HepG2 (cell line): ENCODE results near the gene THADA. TPM values are rescaled to one million over a fixed set of nuclear protein-coding genes. Genes with fewer than 3 reads are reported as not detected.

Experiments
- ATM ChIP-seq: fragments of 450-650 bp; IDR thresholded peaks from 2 replicates; pipeline ENCODE4 v1.7.1; 2017; ENCODE audit warnings: mild to moderate bottlenecking, borderline replicate concordance
- CEBPB ChIP-seq: IDR thresholded peaks from 2 replicates; pipeline ENCODE4 v1.6.1; 2011; ENCODE audit warnings: low read depth, low read length, improper control_type of control experiment, borderline replicate concordance
- CEBPG ChIP-seq: IDR thresholded peaks from 2 replicates; pipeline ENCODE4 v1.6.1; 2016
- HHEX ChIP-seq: IDR thresholded peaks from 2 replicates; pipeline ENCODE4 v1.6.1; 2016; ENCODE audit warnings: control low read depth
- KDM3A ChIP-seq: IDR thresholded peaks from 2 replicates; pipeline ENCODE4 v1.6.1; 2018; ENCODE audit warnings: low read depth, missing compliant biosample characterization
- NFATC3 ChIP-seq: sonication (generic); formaldehyde crosslinking; IDR thresholded peaks from 2 replicates; pipeline ENCODE4 v1.5.1; 2020; ENCODE audit warnings: mild to moderate bottlenecking, missing genetic modification reagents
- NFYB ChIP-seq: sonication (generic); formaldehyde crosslinking; IDR thresholded peaks from 2 replicates; pipeline ENCODE4 v1.4.0; 2020; ENCODE audit warnings: missing genetic modification reagents
- RXRA ChIP-seq: sonication (generic); formaldehyde crosslinking; IDR thresholded peaks from 2 replicates; pipeline ENCODE4 v1.5.1; 2020; ENCODE audit warnings: missing genetic modification reagents
- SIX1 ChIP-seq: sonication (generic); formaldehyde crosslinking; IDR thresholded peaks from 2 replicates; pipeline ENCODE4 v1.4.0; 2020; ENCODE audit warnings: missing genetic modification reagents, borderline replicate concordance
- TARDBP ChIP-seq: sonication (generic); formaldehyde crosslinking; IDR thresholded peaks from 2 replicates; pipeline ENCODE4 v1.8.0; 2022; ENCODE audit warnings: mild to moderate bottlenecking, missing genetic modification reagents
- TSC22D2 ChIP-seq: sonication (generic); formaldehyde crosslinking; IDR thresholded peaks from 2 replicates; pipeline ENCODE4 v1.5.1; 2020; ENCODE audit warnings: missing genetic modification reagents, mild to moderate bottlenecking, borderline replicate concordance
- ZKSCAN1 ChIP-seq: fragments of 150-350 bp; IDR thresholded peaks from 2 replicates; pipeline ENCODE4 v1.6.1; 2014; ENCODE audit warnings: low read length
- ZNF264 ChIP-seq: sonication (generic); formaldehyde crosslinking; IDR thresholded peaks from 2 replicates; pipeline ENCODE4 v1.4.0; 2020; ENCODE audit warnings: missing genetic modification reagents
- ZNF766 ChIP-seq: sonication (generic); formaldehyde crosslinking; IDR thresholded peaks from 2 replicates; pipeline ENCODE4 v1.5.0; 2020; ENCODE audit warnings: missing genetic modification reagents, borderline replicate concordance
- ZNF790 ChIP-seq: sonication (generic); formaldehyde crosslinking; IDR thresholded peaks from 2 replicates; pipeline ENCODE4 v1.8.0; 2022; ENCODE audit warnings: missing genetic modification reagents, mild to moderate bottlenecking, borderline replicate concordance
- ZSCAN9 ChIP-seq: IDR thresholded peaks from 2 replicates; pipeline ENCODE4 v1.6.1; 2016; ENCODE audit warnings: borderline replicate concordance
- polyA plus RNA-seq, 8 experiments: library from polyadenylated mRNA; depleted of rRNA in 3 of 8; stranded (reverse) in 7 of 8; unstranded in 1 of 8; fragments of >200 nt; fragmentation: Illumina TruSeq in 4 of 8; extraction: Trizol in 4 of 8; gene quantifications; 2 replicates each; pipeline versions ENCODE4 v1.2.1 to v1.2.3, GENCODE V29; 2011 to 2016; ENCODE audit warnings: low read depth in 4 of 8, missing spikeins in 1 of 8, mixed read lengths in 1 of 8; ENCODE audit not compliant: insufficient read depth in 1 of 8
- total RNA-seq, 5 experiments: library from RNA; depleted of rRNA; stranded (reverse); fragments of >200 nt; fragmentation: Illumina TruSeq; extraction: Trizol; gene quantifications; 2 replicates each; pipeline ENCODE4 v1.2.3, GENCODE V29; 2016; ENCODE audit warnings: low read depth in 1 of 5
- TF ChIP-seq, protein P1 (sequence below): IDR thresholded peaks from 2 replicates; pipeline ENCODE4 v1.4.0; 2020; ENCODE audit warnings: mild to moderate bottlenecking, missing genetic modification reagents
- TF ChIP-seq, protein P2 (sequence below): sonication (generic); formaldehyde crosslinking; IDR thresholded peaks from 2 replicates; pipeline ENCODE4 v1.9.0; 2021; ENCODE audit warnings: missing genetic modification reagents, borderline replicate concordance
- TF ChIP-seq, protein P3 (sequence below): IDR thresholded peaks from 2 replicates; pipeline ENCODE4 v1.6.1; 2012; ENCODE audit warnings: low read length, improper control_type of control experiment
- TF ChIP-seq, protein P4 (sequence below), 2 experiments: fragments of 450-650 bp in 1 of 2; sonication (generic) in 1 of 2; formaldehyde crosslinking; IDR thresholded peaks; 2 replicates each; pipeline versions ENCODE4 v1.5.0 to v1.8.0; 2020 to 2022; ENCODE audit warnings: mild to moderate bottlenecking in 1 of 2, missing genetic modification reagents in 1 of 2

THADA gene
- total and polyA plus RNA-seq, 2 of the 13 experiments (the other 11 are each of a cell fraction or from before 2014, with no cell fraction given): 12.7 to 21.7 TPM

DNA sequence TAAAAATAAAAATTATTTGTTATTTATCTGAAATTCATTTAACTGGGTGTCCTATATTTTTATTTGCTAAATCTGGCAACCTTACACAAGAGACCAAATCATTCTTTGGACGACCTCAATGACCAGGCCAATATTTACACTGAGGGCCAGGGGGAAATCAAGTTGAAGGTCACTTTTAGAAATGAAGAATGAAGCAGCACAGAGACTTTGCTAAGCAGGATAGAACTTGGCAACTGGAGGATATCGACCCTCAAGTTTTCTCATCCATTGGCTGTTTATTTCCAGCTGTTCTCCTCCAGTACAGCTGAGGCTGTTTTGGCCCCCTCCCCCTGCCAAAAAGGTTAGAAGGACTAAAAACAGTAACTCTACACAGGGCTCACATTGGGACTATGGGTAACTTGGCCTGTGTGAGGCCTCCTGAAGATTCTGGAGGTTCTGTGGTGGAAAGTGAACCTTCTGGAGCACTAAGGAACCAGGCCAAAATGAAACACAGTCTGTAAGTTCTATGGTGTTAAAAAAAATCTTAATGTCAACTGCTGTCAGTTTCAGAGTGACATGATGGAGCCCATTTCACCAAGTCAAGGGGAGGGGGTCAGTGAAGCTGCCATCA is 337.2 kb downstream of the THADA start (continued):
- TF ChIP-seq, protein P1, sequence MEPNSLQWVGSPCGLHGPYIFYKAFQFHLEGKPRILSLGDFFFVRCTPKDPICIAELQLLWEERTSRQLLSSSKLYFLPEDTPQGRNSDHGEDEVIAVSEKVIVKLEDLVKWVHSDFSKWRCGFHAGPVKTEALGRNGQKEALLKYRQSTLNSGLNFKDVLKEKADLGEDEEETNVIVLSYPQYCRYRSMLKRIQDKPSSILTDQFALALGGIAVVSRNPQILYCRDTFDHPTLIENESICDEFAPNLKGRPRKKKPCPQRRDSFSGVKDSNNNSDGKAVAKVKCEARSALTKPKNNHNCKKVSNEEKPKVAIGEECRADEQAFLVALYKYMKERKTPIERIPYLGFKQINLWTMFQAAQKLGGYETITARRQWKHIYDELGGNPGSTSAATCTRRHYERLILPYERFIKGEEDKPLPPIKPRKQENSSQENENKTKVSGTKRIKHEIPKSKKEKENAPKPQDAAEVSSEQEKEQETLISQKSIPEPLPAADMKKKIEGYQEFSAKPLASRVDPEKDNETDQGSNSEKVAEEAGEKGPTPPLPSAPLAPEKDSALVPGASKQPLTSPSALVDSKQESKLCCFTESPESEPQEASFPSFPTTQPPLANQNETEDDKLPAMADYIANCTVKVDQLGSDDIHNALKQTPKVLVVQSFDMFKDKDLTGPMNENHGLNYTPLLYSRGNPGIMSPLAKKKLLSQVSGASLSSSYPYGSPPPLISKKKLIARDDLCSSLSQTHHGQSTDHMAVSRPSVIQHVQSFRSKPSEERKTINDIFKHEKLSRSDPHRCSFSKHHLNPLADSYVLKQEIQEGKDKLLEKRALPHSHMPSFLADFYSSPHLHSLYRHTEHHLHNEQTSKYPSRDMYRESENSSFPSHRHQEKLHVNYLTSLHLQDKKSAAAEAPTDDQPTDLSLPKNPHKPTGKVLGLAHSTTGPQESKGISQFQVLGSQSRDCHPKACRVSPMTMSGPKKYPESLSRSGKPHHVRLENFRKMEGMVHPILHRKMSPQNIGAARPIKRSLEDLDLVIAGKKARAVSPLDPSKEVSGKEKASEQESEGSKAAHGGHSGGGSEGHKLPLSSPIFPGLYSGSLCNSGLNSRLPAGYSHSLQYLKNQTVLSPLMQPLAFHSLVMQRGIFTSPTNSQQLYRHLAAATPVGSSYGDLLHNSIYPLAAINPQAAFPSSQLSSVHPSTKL (CRISPR knock-in tag): peak; percentile 98
- TF ChIP-seq, protein P2, sequence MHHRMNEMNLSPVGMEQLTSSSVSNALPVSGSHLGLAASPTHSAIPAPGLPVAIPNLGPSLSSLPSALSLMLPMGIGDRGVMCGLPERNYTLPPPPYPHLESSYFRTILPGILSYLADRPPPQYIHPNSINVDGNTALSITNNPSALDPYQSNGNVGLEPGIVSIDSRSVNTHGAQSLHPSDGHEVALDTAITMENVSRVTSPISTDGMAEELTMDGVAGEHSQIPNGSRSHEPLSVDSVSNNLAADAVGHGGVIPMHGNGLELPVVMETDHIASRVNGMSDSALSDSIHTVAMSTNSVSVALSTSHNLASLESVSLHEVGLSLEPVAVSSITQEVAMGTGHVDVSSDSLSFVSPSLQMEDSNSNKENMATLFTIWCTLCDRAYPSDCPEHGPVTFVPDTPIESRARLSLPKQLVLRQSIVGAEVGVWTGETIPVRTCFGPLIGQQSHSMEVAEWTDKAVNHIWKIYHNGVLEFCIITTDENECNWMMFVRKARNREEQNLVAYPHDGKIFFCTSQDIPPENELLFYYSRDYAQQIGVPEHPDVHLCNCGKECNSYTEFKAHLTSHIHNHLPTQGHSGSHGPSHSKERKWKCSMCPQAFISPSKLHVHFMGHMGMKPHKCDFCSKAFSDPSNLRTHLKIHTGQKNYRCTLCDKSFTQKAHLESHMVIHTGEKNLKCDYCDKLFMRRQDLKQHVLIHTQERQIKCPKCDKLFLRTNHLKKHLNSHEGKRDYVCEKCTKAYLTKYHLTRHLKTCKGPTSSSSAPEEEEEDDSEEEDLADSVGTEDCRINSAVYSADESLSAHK (CRISPR knock-in tag): no peak
- TF ChIP-seq NFATC3 (CRISPR knock-in tag) (0 out of 2 replicates have a peak, but pooled peaks have one; percentile 53), ZSCAN9 (CRISPR knock-in tag) (peak; percentile 78), ZNF264 (peak; percentile 57; the same call in 1 of the 2 replicates), KDM3A (peak; percentile 78; the same call in 1 of the 2 replicates), ZKSCAN1 (no peak), RXRA (CRISPR knock-in tag) (peak; percentile 77; the same call in 1 of the 2 replicates), CEBPB (peak; percentile 61; the same call in 1 of the 2 replicates), ZNF766 (no peak), NFYB (CRISPR knock-in tag) (0 out of 2 replicates have a peak, but pooled peaks have one; percentile 12), CEBPG (CRISPR knock-in tag) (peak; percentile 62), TSC22D2 (CRISPR knock-in tag) (0 out of 2 replicates have a peak, but pooled peaks have one; percentile 69), HHEX (CRISPR knock-in tag) (peak; percentile 86), SIX1 (CRISPR knock-in tag) (peak; percentile 31; the same call in 1 of the 2 replicates), TARDBP (CRISPR knock-in tag) (peak; percentile 77), ZNF790 (CRISPR knock-in tag) (peak; percentile 33; the same call in 1 of the 2 replicates), ATM (no peak)
- TF ChIP-seq, protein P3, sequence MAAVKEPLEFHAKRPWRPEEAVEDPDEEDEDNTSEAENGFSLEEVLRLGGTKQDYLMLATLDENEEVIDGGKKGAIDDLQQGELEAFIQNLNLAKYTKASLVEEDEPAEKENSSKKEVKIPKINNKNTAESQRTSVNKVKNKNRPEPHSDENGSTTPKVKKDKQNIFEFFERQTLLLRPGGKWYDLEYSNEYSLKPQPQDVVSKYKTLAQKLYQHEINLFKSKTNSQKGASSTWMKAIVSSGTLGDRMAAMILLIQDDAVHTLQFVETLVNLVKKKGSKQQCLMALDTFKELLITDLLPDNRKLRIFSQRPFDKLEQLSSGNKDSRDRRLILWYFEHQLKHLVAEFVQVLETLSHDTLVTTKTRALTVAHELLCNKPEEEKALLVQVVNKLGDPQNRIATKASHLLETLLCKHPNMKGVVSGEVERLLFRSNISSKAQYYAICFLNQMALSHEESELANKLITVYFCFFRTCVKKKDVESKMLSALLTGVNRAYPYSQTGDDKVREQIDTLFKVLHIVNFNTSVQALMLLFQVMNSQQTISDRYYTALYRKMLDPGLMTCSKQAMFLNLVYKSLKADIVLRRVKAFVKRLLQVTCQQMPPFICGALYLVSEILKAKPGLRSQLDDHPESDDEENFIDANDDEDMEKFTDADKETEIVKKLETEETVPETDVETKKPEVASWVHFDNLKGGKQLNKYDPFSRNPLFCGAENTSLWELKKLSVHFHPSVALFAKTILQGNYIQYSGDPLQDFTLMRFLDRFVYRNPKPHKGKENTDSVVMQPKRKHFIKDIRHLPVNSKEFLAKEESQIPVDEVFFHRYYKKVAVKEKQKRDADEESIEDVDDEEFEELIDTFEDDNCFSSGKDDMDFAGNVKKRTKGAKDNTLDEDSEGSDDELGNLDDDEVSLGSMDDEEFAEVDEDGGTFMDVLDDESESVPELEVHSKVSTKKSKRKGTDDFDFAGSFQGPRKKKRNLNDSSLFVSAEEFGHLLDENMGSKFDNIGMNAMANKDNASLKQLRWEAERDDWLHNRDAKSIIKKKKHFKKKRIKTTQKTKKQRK: no peak
- TF ChIP-seq, protein P4, sequence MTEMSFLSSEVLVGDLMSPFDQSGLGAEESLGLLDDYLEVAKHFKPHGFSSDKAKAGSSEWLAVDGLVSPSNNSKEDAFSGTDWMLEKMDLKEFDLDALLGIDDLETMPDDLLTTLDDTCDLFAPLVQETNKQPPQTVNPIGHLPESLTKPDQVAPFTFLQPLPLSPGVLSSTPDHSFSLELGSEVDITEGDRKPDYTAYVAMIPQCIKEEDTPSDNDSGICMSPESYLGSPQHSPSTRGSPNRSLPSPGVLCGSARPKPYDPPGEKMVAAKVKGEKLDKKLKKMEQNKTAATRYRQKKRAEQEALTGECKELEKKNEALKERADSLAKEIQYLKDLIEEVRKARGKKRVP (CRISPR knock-in tag; IDR thresholded peaks at IDR 0.05): peak in 1 of 2 experiments; percentile 36; a peak in 1 of 4 replicates
